Activated CD4-positive, CD25-positive, alpha-beta regulatory T cell (primary cell): Measurements from ENCODE around the gene PGC.
"Not testable (repeated sequence)": the region's sequence is repeated elsewhere in the genome, so short reads cannot be mapped to it uniquely, and the experiment has no call there.

Experiments
- DNase-seq, 4 experiments: peaks; one replicate each; lab custom pipeline; 2025; lab: John Stamatoyannopoulos, UW

The PGC gene

DNA sequence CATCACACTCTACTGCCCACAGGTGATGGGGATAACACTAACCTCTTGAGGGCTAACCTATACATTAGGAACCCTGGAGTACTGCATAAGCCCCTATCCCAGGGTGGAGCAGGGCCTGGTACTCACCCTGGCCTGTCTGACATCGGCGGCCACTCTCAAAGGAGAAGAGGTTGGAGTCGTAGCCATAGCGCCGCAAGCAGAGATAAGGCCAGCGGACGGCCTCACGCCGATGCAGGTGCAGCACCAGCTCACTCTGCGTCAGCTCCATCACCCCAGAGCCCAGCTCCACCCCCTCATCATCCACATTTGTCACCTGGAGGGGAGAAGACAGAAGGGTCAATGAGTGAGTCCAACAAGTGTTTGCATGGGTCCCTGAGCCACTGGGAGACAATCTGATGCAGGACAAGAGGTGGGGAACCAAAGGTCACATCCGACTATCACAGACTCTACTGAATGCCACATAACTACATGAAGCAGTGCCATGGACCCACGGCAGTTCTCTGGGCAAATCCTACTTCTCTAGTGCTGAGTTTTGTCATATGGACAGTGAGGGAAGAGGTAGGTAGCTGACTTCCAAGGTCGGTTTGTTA is 28.2 kb upstream of the PGC start:
- no peak for DNase-seq

DNA sequence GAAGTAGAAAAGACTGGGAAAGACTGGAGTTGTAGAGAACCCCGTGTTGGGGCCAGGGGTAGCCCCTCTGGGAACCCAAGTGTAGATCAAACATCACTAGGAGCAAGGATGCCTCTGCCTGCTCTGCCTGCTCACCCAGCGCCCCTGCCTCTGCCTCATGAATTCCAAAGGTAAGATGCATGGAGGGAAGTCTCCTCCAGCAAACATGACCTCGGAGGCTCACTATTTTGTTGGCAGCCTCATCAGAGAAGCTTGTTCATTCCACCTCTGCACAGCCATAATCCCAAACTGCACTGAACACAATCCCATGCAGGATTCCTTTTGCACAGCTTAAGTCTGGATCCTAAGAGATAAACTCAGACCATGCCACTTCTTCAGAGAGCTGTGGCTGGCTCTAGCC is 27.6 kb upstream of the PGC start:
- DNase-seq = no peak

DNA sequence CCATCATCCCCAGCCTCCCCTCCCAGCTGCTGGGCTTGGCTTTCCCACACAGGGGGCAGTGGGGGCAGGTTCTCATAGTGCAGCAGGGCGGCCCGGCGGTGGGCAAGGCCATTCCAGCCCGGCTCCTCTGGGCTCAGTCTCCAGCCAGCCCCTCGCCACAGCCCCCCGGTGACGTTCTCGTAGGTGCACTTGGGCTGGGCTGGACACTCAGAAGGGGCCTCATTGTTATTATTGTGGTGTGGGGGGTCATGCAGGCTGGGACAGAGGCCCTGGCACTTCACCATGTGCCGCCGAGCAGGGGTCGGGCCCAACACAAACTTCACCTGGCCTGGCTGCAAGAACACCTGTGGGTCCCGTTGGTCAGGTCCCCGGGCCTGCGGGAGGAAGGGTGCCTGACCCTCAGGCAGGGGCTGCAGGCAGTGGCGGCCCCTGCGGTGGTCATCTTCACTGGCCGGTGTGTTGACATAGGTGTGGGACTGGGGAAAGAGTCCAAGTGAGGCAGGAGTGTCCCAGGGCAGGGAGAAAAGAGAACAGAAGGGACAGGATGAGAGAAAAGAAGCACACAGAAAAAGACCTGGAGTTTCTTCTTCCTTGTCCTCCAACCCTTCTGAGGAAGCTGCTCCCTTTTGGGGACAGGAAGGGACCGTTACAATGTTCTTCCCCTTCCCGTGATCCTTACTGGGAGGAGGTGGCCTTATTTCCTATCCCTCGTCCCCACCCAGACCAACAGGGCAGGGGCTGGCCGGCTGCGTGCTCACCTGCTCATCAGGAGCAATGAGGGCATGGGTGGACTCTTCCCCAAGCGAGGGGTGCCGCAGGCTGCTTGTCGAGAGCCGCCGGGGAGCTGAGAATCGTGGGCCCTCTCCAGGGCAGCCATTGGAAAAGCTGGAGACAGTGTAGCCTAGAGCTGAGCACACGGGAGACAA is 24.1 kb upstream of the PGC start:
- DNase-seq = no peak

DNA sequence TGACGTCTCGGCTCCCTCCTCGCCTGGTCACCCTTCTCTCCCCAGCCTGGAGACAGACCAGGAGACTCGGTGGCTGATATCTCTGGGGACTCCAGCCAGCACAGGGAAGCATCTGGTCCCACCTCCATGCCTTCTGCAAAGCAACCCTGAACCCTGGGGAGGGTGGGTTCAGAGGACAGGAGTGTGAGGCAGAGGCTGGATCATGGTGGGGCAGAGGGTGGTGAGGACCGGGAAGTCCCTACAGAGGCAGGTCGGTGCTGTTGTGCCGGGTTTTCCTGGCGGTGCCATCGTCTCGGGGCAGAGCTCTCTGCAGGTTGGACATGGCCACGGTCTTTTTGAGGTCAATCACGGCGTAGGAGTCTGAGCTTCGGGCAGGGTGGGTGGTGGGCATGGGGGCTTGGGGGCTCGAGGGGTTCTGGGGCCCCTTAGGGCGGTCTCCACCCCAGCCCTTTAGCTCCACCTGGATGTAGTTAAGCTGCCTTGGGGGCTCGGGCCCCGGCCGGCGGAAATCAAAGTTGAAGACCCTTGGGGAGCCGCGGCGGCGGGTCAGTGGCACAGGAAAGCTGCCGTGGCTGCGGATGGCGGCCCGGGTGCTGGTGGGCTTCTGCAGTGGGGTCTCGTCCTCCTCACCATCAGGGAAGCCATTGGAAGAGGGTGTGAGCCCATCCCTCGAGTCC is 23.3 kb upstream of the PGC start:
- DNase-seq = no peak

DNA sequence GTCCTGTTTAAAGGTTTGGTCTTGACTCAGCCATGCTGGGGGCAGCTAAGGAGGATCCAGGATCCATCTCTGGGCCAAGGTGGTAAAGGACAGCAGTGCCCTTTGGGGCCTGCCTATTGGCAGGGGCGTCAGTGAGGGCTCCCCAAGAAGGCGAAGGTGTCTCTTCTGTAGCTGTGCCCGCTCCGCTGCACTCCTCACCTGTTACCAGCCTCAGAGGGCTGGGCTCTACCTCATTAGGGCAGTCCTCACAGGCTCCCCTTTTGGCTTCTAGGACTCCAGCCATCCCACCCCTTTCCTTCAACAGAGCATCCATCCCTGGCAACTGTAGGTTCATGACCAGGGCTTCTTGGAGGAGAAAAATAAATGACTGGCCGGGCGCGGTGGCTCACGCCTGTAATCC is 22.2 kb upstream of the PGC start:
- no peak for DNase-seq

DNA sequence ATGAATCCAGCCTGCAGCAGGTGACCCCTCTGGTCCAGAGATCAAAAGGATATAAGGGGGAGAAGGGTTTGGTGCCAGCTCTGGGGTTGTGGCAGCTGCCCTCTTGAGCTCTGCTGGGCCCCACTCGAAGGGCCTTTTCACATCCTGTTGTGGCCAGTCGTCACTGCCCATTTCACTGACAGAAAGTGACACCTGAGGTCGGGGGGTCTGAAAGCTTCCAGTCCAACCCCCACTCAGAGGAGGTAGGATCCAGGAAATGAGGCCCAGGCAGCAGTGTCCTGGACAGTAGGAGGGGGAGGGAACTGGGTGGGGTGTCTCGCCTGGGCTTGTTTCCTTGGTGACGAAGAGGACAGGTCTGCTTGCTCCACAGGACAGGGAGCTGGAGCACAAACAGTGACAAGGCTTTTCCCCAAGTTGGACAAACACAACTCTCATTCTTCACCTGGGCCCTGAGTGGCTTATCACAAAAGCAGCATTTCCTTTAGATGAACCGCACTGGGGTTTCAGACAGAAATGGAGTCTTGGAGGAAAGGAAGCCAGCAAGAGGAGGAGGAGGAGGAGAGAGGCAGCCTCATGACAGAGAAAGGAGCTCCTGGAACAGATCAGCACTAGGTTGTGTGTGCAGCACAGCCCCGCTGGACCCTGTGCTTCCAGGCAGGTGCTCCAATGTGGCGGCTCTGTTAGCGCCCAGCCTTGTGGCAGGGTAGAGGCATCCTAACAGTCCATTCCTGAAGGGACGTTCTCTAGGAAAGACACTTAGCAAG is 21.5 kb upstream of the PGC start:
- DNase-seq = no peak

DNA sequence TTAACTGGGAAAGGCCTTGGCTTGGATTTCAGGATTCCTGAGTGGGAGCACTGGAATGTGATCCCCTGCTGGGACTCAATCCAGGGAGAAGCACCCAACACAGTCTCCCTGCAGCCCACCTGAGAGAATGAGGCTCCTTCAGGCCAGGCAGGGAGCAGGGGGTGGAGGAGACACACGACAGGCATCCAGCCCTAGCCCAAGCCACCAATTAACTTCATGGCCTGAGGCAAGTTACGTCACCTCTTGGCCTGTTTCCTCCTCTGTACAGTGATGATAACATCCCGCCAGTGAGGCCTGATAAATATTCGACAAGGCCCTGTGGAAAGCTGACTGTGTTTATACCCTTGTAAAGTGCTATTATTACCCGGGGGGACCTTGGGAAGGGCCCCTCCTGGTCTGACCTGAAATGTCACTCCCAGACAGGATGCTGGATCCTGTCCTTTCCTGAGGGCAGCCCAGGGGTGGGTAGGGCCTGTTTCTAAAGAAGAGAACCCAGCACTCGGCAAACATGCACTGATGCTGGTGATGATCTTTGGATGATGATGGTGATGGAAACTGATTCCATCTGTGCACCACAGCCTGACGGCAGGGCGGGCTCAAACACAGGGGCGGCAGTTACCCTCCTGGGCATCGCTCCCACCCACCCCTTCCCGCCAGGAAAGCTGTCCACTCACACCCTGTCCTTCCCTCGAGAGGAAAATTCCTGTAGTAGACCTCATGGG is 20.1 kb upstream of the PGC start:
- no peak for DNase-seq

DNA sequence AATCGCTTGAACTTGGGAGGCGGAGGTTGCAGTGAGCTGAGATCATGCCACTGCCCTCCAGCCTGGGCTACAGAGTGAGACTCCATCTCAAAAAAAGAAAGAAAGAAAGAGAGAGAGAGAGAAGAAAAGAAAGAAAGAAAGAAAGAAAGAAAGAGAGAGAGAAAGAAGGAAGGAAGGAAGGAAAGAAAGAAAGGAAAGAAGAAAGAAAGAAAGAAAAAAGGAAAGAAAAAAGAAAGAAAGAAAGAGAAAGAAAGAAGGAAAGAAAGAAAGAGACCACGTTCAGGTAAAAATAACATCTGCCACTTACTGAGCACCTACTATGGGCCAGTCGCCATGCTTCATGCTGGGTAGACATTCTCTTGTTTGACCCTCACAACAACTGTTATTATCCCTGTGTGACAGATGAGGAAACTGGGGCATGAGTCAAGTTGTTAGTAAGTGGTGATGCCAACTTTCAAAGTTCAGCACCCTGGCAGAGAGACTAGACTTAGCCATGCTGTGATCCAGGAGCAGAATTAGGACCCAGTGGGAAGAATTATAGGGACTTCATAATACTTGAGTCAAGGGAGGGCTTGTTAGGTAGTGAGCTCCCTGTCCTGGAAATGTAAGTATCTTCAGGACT is 19.0 kb upstream of the PGC start:
- DNase-seq = not testable (repeated sequence)

DNA sequence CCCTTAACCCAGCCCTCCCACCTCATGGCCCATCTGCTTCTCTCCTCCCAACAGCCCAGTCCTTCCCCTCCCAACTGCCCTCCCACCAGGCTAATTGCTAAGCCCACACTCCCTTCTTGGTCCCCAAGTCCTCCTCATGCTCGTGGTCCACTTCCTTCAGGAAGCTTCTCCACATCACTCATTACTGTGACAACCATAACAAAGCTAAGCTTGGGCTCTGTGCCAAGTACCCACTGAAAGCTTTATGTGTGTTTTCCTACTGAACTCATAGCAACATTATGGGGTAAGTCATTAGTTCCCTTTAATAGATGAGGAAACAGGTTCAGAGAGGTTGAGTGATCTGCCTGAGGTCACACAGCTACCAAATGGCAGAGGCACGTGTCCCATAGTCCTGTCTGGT is 16.3 kb upstream of the PGC start:
- DNase-seq = no peak

DNA sequence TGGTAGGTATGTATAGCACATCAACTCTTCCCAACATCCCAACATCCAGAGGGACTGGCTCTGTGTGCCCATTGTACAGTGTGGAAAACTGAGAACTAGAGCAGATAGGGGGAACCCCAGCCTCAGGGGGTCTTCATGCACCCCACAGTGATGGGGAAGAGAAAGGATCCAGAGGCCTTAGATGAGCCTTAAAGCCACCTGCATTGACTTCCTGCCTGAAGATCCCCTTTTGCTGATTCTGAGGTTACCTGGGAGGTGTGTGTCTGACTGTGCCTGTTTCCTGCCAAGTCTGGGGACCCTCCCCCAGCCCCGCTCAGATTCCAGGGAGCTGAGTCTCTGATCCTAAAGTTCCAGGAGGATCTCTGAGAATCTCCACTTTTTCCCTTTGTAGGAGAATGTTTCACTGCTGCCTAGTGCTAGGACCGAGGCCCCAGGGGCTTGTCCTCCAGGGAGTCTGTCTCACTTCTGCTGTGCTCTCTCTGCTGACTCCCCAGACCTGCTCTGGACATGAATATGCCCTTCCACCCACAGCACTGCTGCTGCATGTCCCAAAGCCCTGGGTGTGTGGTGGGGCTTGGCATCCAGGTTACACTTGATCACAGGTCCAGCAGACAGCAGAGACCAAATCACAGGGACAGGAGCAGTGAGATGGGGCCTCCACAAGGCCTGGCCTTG is 12.8 kb upstream of the PGC start:
- DNase-seq = no peak

DNA sequence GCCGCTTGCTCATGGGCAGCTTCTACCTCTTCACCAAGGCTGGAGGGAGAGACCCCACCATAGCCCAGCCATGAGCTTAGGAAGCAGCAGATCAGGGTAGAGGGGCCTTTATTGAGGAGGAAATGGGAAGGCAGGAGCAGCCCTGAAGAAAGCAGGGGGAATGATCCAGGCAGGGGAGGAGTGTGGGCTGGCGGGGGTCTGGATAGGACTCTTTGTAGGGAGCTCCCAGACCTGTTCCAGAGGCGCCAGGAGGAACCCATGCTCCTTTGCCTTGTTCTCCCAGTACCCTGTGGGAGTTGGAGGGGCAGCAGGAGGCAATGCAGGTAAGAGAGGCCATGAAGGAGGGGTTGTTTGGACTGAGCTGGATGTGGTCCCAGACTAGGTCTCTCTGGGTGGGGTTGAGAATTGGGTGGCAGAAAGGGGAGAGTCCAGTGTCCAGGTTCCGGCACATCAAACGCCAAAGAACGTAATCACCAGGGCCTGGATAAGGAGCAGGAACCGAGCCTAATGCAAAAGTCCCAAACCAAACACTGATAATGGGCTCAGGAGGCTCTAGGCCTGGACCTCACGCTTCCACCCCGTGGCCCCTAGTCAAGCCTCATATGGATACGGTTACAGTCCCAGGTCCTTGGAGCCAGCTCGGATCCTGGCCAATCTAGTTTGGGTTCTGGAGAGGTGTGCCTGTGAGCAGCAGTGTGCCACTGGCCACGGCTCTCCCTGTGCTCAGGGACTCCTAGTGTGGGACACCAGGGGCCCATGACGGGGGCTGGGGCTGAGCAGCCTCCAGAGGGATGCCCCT is 12.1 kb upstream of the PGC start:
- DNase-seq = no peak

DNA sequence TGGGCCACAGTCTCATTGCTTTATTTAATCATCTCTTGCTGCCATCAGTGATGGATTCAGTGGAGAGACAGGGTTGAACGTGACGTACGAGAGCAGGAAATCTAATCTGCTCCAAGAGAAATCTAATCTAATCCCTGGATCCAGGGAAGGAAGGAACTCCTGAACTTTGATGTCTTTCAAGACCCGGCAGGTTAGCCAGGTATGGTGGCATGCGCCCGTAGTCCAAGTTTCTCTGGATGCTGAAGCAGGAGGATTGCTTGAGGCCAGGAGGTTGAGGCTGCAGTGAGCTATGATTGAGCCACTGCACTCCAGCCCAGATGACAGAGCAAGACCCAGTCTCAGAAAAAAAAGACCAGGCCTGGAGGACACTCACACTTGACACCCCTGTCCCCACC is 11.4 kb upstream of the PGC start:
- no peak for DNase-seq

DNA sequence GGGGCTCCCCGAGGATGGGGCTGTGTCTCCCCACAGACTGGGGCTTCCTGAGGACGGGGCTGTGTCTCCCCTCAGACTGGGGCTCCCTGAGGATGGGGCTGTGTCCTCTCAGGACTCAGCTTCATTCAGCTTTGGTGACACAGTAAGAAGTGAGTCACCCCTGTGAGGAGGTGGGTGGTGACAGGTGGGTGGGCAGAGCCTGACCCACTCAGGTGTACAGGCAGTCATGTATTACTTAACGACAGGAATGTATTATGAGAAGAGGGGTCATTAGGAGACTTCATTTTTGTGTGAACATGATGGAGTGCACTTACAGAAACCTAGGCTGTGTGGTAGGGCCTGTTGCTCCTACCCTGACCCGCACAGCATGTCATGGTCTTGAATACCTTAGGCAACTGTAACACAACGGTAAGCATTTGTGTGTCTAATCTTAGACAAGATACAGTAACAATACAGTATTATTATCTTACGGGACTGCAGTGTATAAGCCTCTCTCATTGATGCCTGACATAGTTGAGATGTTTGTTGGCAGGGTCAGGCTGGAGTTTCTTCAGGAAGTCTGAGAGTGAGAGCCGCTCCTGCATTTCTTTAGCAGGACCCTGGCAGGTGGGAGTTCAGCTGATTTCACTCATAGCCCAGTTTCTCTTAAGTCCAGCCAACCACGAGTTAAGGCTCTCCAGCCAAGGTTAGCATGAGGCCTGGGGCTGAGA is 10.9 kb upstream of the PGC start:
- DNase-seq = no peak

DNA sequence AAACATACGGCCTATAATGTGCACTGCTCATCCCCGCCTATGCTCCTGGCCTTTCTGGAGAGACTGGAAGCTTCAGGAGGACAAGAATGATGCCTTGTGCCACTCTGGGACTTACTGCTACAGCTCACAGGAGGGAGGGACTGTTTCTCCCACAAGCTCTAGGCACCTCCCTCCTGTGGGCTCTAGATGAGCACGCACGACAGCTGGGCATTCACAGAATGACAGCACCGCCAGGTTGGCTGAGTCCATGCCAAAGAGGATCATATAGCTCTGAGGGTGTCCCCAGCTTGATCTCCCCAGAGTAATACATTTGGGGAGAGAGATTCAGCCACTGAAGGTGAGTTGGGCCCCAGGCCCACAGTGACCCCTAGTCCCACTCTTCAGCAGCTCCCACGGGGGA is 10.1 kb upstream of the PGC start:
- no peak for DNase-seq

DNA sequence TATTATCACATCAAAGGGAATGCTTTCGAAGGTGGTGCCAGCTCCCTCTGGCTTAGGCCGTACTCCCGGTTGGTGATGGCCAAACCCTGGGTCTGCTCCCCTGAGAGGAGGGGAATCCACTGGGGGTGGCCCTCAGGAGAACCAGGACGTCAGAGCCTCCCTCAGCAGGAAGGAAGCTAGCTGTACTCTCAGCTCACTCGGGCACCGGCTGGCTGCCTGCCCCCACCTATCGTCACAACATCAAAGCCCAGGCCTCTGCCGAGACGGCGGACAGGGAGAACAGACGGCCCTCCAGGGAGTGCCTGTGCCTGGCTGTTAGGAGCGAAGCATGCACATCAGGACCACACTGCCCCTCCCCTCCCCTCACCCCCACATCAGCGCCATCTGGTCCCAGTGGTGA is 9.2 kb upstream of the PGC start:
- DNase-seq = no peak

DNA sequence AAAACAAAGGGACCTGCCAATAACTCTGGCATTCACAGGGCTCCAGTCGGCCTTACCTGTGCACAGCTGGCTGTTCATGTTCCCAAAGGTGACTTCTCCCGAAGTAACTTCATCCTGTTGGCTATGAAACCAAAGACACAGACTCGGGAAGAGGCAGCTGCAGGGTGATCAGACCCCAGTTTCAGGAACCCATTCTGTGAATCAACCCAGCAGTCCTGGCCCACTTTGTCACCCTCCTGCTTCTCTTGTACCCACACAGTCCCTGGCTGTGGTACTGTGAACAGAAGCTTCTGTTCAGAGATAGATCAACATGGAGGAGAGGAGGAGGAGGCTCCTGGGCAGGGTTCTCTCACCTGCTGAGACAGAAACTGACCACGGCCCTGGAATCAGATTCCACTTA is 8.7 kb upstream of the PGC start:
- DNase-seq = no peak

DNA sequence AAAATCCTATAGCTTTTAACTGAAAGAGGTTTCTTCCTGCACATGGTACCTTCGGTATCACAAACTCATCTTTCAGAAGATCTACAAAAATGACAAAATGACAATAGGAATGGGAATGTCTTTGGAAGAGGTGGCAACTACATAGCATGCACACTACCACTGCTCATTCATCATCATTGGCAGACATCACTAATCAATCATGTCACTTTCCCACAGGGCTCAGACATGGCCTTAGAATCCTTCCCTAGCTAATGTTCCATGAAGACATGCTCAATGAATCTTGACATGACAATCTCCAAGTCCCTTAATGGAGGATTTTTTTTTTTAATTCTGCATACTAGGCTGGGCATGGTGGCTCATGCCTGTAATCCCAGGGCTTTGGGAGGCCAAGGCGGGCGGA is 3.2 kb upstream of the PGC start:
- no peak for DNase-seq

DNA sequence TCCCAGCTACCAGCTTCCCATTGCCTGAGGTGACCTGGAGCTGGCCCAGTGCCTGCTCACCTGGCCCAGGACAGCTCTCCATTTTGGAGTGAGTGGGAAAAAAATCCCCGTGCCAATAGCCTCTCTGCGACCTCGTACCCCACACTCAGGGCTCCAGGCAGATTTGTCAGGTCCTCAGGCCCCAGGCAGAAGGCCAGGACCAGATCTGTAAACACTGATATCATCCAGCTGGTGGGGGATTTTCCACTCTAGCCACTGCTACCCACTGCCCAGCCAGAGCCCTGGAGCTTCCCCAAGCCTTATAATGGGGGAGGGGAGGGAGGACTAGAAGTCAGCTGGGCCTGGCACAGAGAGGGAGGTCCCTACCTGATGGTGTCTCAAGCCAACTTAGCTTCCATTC is 1.3 kb upstream of the PGC start:
- DNase-seq = no peak

DNA sequence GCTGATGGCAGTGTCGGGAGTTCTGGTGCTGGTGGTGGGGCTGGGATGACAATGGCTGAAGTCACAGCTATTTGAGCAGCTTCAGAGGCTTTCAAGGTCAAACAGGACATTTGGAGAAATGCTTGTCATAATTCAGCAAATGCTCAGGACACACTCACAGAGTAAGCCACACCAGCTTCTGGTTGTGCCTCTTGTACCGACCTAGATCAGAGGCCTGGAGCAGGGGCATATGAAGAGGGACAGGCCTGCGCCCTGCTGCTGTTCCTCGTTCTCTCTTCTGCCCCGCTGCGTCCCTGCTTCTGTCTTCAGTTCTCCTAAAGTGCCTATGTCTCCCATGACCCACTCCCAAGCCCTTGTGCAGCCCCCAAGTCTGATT is 893 bp upstream of the PGC start:
- no peak for DNase-seq
